Inflammatory macrophage treated with lipopolysaccharide for 1 hour (primary cell): Measurements from ENCODE around the gene CDX1.

Experiments used
- DNase-seq, 2 donors: peaks; one replicate each; pipeline ENCODE4 v3.0.0-alpha.2; 2020 to 2022

Gene CDX1

DNA sequence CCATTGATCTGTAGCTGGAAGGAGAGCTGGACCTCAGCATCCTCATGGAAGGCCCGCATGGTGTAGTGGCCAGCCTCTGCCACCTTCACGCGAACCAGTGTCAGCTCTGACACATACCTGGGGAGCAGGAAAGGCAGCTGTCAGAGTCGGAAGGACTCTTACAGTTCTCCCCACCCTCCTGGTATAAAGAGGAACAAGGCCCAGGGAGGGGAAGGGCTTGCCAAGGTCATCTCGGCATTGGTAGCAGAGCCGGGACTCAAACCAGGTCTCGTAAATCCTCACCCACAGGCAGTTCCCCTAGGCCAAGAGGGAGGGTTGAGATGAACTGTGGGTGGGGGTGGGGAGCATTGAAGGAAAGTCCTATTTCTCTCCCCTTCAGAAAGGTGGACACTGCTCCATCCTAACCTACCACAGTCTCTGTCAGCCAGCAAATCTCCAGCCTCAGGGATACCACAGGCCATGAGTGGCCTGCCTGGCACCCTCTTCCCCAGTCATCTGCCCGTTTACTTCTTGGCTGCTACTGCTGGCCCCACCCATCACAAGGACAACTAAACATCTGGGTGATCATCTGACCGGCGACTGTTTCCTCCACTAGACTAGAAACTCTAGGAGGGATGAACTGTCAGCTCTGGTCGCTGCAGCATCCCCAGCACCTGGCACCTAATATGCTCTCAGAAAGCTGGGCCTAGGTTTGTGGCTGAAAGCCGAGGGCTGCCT is 34.4 kb upstream of the CDX1 start:
- DNase-seq, result no peak

DNA sequence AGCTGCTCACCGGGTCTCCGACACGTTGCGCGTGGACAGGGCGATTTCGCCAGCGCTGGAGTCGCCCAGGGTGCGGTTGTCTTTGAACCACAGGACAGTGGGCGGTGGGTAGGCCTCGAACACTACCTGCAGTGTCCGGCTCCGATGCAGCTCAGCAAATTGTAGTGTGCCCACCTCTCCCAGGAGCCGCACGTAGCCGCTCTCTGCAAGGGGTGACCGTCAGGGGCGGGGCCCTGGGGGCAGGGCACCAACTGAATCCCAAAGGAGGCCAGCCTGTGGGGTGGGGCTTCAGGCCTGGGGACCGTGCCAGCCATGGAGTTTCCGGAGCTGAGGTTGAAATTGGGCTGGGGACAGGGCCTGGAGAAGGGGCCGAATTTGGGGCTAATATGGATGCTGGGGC is 33.8 kb upstream of the CDX1 start:
- DNase-seq, result no peak

DNA sequence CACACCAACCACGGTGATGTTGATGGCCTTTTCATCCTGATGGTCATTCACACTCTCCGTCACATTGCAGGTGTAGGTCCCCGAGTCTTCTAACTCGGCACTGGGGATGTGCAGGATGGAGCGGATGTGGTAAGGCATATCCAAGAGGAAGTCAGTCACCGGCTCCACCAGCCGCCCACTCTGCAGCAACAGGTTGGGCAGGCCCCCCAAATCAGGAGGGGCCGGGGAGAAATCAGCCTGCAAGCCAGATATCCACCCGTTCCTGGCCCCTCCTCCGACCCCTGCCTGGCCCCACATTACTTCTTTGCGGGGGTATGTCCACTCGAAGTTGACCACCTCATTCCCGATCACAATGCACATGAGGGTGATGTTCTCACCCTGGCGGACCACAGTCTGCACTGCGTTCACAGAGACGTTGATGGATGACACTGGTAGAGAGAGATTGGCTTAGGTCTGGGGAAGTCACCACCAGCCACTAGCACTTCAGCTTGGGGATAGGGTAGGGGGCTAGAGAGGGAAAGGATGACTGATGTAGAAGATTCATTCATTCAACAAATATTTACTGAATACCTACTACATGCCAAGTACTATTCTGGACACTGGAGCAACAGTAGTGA is 32.9 kb upstream of the CDX1 start:
- no peak for DNase-seq

DNA sequence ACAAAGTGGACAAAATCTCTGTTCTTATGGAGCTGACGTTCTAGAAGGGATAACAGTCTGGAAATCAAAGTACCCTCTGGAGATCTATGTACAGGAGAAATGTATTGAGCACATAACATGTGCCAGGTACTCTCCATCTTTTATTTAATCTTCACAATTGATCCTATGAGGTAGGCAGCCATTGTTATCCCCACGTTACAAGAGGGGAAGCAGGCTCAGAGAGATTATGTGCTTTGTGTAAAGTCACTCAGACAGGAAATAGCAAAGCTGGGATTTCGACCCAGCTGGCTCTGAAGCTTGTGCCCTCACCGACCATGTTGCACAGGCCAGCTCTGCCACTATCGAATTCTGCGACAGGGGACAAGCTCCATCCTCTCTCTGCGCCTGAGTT is 32.4 kb upstream of the CDX1 start:
- no peak for DNase-seq

DNA sequence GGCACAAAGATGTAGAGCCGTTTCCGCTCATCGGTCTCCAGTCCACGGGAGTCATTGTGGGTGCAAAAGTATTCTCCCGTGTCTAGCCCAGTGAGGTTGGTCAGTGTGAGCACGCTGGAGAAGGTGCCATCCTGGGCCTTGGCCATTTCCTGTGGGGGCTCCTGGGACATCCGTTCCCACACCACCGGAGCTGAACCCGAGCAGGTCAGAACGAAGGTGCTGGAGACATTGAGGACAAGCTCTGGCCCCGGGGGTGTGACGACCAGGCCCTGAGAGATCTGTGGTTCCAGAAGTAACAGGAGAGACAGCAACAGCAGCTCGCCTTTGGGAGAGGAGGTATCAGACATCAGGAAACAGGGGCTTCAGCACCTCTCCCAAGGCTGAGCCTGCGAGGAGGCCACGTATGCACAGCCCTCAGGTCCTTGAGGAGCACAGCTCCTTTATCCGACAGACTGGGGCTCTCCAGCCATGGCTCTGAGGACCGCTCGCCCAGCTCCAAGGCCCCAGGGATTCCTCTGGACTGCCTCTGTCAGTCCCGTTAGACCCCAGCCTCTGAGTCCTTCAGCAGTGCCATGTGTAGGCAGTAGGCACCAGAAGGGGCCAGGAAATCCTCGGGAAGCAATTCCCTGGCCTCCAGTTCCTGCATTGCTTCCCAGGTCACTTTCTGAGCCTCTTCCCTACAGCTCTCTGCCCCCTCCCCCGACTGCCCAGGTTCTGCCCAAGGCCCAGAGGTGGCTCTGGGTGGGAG is 30.8 kb upstream of the CDX1 start:
- no peak for DNase-seq

DNA sequence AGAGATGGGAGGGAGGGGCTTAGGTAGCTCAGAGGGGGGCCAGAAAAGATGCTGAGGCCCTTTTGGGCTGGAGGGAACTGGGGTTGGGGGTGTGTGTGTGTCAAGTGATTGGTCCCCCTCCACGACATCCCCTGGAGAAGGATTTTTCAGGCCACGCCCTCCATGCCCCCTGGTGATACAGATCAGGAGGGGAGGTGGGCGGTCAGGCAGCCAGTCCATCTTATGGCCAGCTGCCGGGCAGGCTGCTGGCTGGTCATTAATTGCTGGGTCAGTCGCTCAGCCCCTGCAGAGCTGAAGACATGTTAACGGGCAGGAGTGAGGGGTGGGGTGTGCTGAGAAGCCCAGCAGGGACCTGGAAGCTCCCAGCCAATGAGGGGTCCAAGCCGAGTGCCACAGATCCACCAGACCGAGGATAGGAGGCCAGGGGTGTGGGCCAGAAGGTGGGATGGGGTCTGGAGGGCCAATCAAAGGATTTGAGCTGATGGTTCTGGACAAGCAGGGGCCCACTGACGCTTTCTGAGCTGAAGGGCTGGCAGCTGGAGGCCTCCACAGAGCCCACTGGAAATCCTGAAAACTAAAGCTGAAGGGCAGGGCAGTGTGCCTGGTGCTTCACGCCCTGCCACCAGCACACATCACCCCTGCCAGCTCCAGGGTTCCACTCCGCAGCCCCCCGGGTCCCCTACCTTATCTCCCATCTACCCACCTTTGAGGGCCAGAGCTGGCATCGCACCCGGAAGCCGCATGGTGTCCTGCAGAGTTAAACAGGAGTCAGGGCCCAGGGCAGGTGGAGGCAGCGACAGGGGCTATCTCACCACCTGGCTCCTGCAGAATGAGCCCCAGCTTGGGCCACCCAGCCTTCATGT is 30.0 kb upstream of the CDX1 start:
- no peak for DNase-seq

DNA sequence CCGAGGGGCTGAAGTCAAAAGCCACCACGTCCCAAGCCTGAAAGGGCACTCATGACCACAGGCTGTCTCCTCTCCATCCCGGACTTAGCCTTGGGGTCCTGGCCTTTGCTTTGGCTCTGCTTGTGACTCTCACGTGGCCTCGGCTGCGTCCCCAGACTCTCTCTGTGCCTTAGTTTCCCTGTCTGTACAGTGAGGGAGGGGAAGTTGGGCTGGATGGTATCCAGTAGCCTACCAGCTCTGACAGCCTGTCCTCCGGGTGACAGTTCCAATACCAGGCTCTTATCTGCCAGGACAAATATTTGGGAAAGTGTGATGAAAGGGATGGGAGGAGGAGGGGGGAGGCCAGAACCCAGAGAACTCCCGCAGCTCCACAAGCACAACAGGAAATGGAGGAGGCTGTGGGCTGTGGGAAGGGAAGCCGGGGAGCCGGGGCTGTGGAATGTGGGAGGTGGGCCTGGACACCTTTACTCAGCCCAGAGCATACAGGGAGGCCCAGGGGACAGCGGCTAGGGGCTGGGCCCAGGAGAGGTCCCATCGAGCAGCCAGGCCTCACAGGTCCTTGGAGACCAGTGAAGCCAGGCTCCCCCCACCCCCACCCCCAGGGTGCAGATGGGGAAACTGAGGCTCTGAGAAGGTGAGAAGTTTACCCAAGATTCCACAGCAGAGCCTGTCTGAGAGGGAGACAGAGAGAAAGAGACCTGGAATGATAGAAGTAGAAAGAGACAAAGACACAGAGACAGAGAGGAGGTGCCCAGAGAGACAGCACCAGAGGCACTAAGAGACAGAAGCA is 29.2 kb upstream of the CDX1 start:
- DNase-seq, result no peak

DNA sequence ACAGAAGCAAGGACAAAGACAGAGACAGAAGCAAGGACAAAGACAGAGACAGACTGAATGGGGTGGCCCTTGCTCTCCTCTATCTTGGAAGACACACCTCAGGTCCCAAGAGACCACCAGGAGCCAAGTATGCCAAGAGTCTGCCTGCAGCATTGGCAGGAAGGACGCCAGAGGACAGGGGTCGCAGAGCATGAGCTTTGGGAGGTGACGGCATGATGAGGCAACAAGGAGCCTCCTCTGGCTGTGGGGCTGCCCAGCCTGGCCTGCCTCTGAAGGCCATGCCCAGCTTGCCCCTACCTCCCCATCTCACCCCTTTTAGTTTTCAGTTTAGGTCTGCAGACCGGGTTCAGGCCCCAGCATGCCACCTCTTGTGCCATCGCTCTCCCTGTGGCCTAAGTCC is 28.6 kb upstream of the CDX1 start:
- no peak for DNase-seq

DNA sequence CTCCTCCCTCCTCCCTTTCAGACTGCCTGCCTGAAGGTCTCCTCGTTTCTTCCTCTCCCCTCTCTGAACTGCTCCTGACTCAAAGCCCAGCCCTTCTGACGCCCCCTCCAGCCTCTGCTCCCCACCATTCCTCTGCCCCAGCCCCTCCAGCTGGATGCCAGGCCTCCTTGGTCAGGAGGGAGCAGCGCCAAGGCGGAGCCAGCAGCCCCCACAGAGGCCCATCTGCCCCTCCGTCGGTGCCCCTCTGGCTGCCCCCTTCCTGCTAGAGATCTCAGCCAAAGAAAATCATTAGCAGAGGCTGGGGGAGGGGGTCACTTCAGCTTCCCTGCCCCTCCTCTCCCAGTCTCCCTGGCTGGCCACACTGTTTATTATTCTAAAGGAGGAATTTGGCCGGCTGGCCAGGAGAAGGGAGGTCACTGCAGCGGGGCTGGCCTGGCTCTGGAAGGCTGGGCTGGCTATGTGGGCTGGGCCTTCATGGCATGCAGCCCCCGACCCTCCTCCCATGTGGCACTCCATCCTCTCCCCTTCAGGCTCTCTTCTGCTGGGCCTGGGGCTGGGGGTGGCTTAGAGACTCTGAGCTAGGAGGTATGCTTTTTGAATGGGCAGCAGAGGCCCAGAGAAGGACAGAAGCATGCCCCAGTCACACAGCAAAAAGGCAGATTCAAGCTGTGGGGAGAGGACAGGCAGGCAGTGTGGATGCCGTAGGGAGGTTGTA is 27.9 kb upstream of the CDX1 start:
- no peak for DNase-seq

DNA sequence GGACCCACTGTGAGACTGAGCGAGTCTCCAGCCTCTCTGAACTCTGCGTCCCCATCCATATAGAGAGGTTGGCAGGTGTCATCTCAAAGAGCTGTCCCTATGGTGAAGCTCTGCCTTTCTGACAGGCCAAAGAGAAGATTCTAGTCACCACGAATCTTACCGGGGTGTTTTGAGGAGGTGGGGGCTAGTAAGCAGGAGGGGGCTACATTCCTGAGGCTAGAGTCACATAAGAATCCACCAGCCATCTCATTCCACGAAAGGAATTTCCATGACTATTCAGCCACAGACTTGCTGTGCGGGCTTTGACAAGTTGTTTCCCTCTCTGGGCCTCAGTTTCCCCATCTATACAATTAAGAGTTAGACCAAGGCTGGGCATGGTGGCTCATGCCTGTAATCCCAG is 27.2 kb upstream of the CDX1 start:
- DNase-seq, result no peak

DNA sequence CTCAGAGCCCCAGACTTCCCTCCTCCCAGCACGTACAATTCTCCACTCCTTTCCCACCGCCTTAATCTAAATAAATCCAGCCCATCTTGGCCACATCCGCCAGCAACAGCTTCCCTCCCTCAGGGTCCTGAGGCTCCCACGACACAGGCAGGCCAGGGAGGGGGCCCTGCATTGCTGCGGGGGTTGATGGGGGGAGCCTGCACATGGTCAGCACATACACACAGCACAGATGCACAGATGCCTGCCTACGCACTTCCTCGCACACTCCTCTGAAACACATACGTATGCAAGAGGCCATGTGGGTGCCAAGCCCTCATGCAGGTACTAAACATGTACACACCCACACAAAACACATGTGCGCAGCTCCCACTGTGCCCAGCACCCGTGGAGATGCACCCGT is 25.7 kb upstream of the CDX1 start:
- DNase-seq, result no peak

DNA sequence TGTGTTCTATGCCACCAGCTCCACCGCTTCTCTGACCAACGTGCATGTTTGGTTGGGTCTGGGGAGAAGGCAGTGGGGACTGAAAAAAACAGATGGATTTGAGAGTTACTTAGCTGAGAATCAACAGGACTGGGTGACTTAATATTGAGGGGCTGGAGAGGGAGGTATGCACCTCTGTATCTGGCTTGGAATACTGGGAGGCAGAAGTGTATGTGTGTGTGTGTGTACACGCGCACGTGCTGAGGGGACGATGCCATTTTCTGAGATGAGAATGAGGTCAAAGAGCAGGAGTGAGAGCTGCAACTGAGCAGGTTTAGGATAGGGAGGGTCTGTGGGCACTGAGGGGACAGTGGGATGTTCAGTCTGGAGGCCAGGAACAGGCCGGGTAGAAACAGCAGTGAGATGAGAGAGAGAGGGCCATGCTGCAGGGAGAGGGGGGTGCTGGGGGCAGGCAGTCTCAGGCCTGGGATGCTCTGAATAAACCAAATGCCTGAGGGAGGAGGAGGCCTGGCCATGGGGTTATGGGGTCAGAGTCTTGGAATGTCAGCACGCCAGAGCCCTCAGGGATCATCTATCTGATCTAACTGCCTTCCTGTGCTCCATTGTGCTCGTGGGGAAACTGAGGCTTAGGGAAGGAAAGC is 24.9 kb upstream of the CDX1 start:
- DNase-seq, result no peak

DNA sequence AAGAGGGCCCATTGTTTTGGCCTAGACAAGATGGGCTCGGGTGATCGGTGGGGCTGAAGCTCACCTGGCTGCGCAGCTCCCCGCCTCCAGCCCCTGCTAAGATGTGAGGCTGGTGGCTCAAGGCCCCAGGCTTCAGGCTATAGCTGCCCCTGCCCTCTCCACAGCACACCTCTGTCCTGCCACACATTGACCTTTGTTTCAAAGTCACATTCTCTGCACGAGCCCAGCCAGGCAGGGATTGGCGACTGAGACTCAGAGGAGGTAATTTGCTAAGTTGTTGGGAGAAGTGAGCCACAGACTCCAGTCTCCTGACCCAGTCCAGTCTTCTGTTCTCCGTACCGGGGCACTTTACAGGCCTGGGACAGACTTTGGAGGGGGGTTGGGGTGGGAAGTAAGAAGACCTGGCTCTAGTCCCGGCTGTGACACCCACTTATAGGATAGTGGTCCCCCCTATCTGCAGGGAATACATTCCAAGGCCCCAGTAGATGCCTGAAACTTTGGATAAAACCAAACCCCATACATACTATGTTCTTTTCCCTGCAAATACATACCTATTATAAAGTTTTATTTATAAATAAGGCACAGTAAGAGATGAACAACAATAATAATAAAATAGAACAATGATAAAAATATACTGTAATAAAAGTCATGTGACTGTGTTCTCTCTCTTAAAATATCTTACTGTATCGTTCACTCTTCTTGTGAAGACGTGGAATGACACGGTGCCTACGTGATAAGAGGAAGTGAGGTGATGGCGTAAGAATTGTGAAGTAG is 24.2 kb upstream of the CDX1 start:
- no peak for DNase-seq

DNA sequence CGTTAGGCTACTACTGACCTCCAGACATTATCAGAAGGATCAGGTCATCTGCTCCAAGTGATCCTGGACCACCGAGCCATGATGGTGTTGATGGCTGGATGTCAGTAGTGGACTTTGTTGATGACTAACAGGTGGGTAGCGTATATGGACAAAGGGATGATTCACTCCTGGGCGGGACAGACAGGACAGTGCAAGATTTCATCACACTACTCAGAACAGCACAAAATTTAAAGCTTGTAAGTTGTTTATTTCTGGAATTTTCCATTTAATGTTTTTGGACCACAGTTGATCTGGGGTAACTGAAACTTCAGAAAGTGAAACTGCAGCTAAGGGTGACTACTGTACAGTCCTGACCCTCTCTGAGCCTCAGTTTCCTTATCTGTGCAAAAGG is 23.6 kb upstream of the CDX1 start:
- DNase-seq, result peak; percentile 56 to 72

DNA sequence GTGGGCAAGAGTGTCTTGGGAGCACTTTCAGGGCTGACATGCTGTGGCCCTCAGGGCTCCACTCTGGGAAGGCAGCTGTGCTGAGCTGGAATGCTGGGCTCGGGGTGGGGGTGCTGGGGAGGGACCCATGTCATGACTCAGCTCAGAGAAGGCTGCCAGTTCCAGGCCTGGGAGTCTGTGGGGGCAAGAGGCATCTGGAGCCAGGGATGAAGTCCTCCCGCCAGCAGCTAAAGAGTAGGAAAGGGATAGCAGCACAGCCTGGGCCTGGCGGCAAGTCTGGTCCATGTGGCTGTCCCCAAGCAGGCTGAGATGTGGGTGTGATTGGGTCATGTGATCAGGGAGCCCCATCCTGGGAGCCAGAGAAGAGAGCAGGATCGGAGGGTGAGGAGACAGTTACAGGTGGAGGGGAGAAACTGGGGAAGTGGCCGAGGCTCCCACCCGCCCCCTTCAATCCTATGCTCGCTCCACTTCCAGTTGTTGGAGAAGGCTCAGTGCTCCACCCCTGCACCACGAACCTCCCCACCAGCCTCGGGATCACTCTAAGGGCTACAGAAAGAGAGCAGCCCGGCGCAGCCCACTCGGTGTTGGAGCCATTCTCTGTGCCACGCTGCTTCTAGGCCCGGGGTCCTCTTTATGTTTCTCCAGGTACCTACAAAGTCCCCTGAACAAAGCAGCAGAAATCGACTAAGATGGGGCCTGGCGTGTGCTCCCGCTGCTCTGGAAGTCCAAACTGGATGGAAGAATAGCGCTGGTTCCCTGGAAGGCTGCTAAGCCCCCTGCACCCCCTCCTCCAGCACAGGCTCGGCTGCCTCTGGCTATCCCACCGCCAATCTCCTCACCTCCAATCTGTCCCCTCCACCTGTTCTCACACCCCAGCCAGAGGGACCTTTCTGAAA is 23.0 kb upstream of the CDX1 start:
- DNase-seq, result no peak

DNA sequence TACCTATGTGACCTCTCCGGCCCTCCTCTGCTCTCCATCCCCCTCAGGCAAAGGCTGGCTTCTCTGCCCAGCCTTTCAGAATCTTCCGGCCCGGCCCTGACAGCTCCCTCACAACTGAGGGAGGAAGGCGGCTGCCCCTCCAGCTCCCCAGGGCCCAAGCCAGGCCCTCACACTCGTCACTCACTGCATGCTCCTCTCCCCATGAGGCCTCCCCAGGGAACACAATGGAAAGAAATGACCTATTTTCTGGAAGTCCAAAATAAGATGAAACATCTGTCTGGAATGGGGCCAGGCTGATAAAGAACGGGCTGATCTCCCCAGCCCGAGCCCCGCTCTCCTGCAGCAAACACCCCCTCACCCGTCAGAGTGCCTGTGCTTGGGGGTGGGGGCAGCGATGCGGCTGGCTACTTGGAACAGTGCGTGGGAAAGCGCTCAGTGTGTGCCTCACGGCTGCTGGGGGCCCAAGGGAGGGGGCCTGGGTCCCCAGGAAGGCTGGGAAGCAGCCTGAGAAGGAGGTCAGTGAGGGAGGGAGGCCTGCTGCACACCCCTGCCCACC is 22.3 kb upstream of the CDX1 start:
- no peak for DNase-seq

DNA sequence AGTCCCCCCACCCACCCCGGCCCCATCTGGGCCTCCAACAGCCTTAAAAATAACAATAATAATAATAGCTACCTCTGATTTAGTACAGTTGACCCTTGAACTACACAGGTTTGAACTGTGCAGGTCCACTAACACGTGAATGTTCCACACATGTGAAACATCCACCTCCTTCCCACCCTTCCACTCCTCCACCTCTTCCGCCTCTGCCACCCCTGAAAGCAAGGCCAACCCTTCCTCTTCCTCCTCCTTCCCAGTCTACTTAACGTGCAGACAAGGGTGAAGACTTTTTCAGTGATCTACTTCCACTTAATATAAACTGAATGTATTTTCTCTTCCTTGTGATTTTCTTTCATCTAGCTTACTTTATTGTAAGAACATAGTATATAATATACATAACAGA is 21.7 kb upstream of the CDX1 start:
- no peak for DNase-seq

DNA sequence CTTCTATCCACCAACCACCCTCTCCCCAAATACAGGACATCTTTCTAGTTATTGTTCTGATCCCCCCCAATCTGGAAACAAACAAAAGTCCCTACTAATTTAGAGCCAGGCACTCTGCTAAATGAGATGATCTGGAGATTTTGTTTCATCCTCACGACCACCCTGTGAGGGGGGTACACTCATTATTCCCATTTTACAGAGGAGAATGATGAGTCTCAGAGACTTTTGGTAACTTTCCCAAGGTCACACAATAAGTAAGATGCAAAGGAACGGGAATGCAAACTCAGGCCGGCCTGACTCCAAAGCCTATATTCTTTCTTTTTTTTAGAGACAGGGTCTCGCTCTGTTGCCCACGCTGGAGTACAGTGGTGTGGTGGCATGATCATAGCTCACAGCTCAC is 20.3 kb upstream of the CDX1 start:
- DNase-seq, result no peak
